CD14-positive monocyte (primary cell): Measurements from ENCODE around the gene NCR2. TPM values are rescaled to one million over a fixed set of nuclear protein-coding genes. Genes with fewer than 3 reads are reported as not detected.

ENCODE experiments used
- DNase-seq, 3 donors: peaks; one replicate each; pipeline ENCODE4 v3.0.0-alpha.2; 2011 to 2022
- H2AFZ ChIP-seq: 2 replicates; pipeline ENCODE4 v1.6.0; 2012; ENCODE audit warnings: mild to moderate bottlenecking, low read depth, low read length, inconsistent platforms; ENCODE audit not compliant: insufficient read depth, poor library complexity, severe bottlenecking
- H3K27ac ChIP-seq, 2 donors: 1 replicate in 1 of 2; 2 replicates in 1 of 2; pipeline ENCODE4 v1.5.1; 2012 to 2013; ENCODE audit warnings: low read length in 2 of 2, control low read depth in 1 of 2, inconsistent platforms in 1 of 2, low read depth in 1 of 2, mild to moderate bottlenecking in 1 of 2
- H3K27me3 ChIP-seq, 2 donors: one replicate each; pipeline versions ENCODE4 v1.6.0 to v1.6.1; 2011 to 2013; ENCODE audit warnings: low read length in 2 of 2; ENCODE audit not compliant: control insufficient read depth in 2 of 2, insufficient read depth in 2 of 2
- H3K36me3 ChIP-seq, 2 donors: replicated peaks in 1 of 2; 1 replicate in 1 of 2; 2 replicates in 1 of 2; pipeline versions ENCODE4 v1.5.1 to v1.6.1; 2012 to 2013; ENCODE audit warnings: low read length in 2 of 2, control low read depth in 1 of 2, inconsistent platforms in 1 of 2, mild to moderate bottlenecking in 1 of 2; ENCODE audit not compliant: insufficient read depth in 2 of 2, control insufficient read depth in 1 of 2
- H3K4me1 ChIP-seq, 2 donors: 1 replicate in 1 of 2; 2 replicates in 1 of 2; pipeline versions ENCODE4 v1.5.1 to v1.6.1; 2012 to 2013; ENCODE audit warnings: low read length in 2 of 2, control low read depth in 1 of 2, inconsistent platforms in 1 of 2, mild to moderate bottlenecking in 1 of 2, moderate library complexity in 1 of 2; ENCODE audit not compliant: insufficient read depth in 2 of 2, control insufficient read depth in 1 of 2
- H3K4me2 ChIP-seq: replicated peaks from 2 replicates; pipeline ENCODE3; 2012; ENCODE audit warnings: low read length, moderate library complexity, mild to moderate bottlenecking; ENCODE audit not compliant: poor library complexity, severe bottlenecking; ENCODE audit errors: extremely low read depth
- H3K4me3 ChIP-seq, 3 experiments: fragments of 200-600 bp in 1 of 3; sonication (generic) in 1 of 3; replicated peaks in 1 of 3; 1 replicate in 2 of 3; 2 replicates in 1 of 3; pipeline ENCODE4 v1.5.1; 2011 to 2013; ENCODE audit warnings: low read length in 3 of 3, mild to moderate bottlenecking in 3 of 3, control low read depth in 2 of 3, low read depth in 2 of 3, inconsistent platforms in 1 of 3, moderate library complexity in 1 of 3
- H3K79me2 ChIP-seq: 2 replicates; pipeline ENCODE4 v1.6.0; 2012; ENCODE audit warnings: mild to moderate bottlenecking, control low read depth, inconsistent platforms, low read length, moderate library complexity; ENCODE audit not compliant: insufficient read depth
- H3K9ac ChIP-seq: 2 replicates; pipeline ENCODE4 v1.6.0; 2017; ENCODE audit warnings: low read length, mild to moderate bottlenecking; ENCODE audit not compliant: insufficient read depth, poor library complexity, severe bottlenecking
- H3K9me3 ChIP-seq, 2 donors: replicated peaks in 1 of 2; 1 replicate in 1 of 2; 2 replicates in 1 of 2; pipeline versions ENCODE4 v1.5.1 to v1.6.1; 2012 to 2013; ENCODE audit warnings: low read length in 2 of 2, control low read depth in 1 of 2; ENCODE audit not compliant: control insufficient read depth in 1 of 2, insufficient read depth in 1 of 2
- H4K20me1 ChIP-seq: 2 replicates; pipeline ENCODE4 v1.6.0; 2012; ENCODE audit warnings: mild to moderate bottlenecking, low read length, control low read depth, moderate library complexity; ENCODE audit not compliant: insufficient read depth
- H3K27ac Mint-ChIP-seq, 7 donors: one replicate each; pipeline ENCODE4 v1.8.0; 2020; ENCODE audit warnings: mild to moderate bottlenecking in 7 of 7, mixed read lengths in 7 of 7, moderate library complexity in 6 of 7, inconsistent platforms in 2 of 7
- H3K27me3 Mint-ChIP-seq, 3 donors: one replicate each; pipeline ENCODE4 v1.8.0; 2021 to 2022; ENCODE audit warnings: low read depth in 3 of 3, mild to moderate bottlenecking in 3 of 3, mixed read lengths in 3 of 3, moderate library complexity in 3 of 3, inconsistent platforms in 1 of 3
- H3K36me3 Mint-ChIP-seq, 2 donors: one replicate each; pipeline ENCODE4 v1.8.0; 2020; ENCODE audit warnings: mixed read lengths in 2 of 2, inconsistent platforms in 1 of 2, mild to moderate bottlenecking in 1 of 2
- H3K4me1 Mint-ChIP-seq: one replicate; pipeline ENCODE4 v1.8.0; 2020; ENCODE audit warnings: mild to moderate bottlenecking, mixed read lengths
- H3K4me3 Mint-ChIP-seq, 2 donors: one replicate each; pipeline ENCODE4 v1.8.0; 2020; ENCODE audit warnings: mild to moderate bottlenecking in 2 of 2, mixed read lengths in 2 of 2, moderate library complexity in 1 of 2
- H3K9me3 Mint-ChIP-seq, 7 donors: one replicate each; pipeline ENCODE4 v1.8.0; 2020 to 2022; ENCODE audit warnings: mixed read lengths in 7 of 7, mild to moderate bottlenecking in 6 of 7, moderate library complexity in 6 of 7, inconsistent platforms in 2 of 7
- WGBS: methylation state at CpG from one replicate; pipeline ENCODE4 v1.1.5; 2013; ENCODE audit warnings: missing lambda C conversion rate; ENCODE audit not compliant: insufficient coverage; 5-methylcytosine and 5-hydroxymethylcytosine counted together
- intact Hi-C, 2 donors: fragments of 100-400 bp; cut with micrococcal nuclease; formaldehyde crosslinking; loops; one replicate each; pipeline versions ENCODE4 v1.15.0 to v1.15.1; 2023
- polyA plus RNA-seq, 3 donors: library from polyadenylated mRNA; depleted of rRNA in 1 of 3; unstranded in 2 of 3; stranded (reverse) in 1 of 3; fragments of 300-500 nt in 2 of 3; fragments of >200 nt in 1 of 3; fragmentation: Illumina TruSeq in 2 of 3; gene quantifications; 1 replicate in 2 of 3; 2 replicates in 1 of 3; pipeline ENCODE4 v1.2.3, GENCODE V29; 2012 to 2021
- TF ChIP-seq, protein P1 (sequence below): fragments of 200-600 bp; IDR thresholded peaks from one replicate; pipeline ENCODE4 v1.8.0; 2022; ENCODE audit warnings: antibody characterized with exemption, mild to moderate bottlenecking

Gene NCR2
- polyA plus RNA-seq, 3 donors, result not detected

- Mint-ChIP-seq H3K4me1 (peaks cover 39% of the 10 kb centered on the region), H3K27me3 (peaks cover 82 to 92% (median 88%) of the 10 kb centered on the region in 3 donors), H3K9me3 (peaks cover 0 to 33% (median 21%) of the 10 kb centered on the region in 7 donors), H3K36me3 (peaks cover 0 to 15% of the 10 kb centered on the region in 2 donors), H3K27ac (no peak overlapping the region), H3K4me3 (peak overlapping the region; percentile 74 to 88)
- no peaks in the 10 kb centered on the region for H3K36me3 ChIP-seq
- peaks cover 0 to 58% of the 10 kb centered on the region in 2 donors for H3K9me3 ChIP-seq
- peaks cover 23 to 24% of the 10 kb centered on the region in 2 donors for H3K4me1 ChIP-seq
- H3K9ac ChIP-seq, result no peak overlapping the region
- no peaks in the 10 kb centered on the region for H3K79me2 ChIP-seq
- DNase-seq, result no peak
- intact Hi-C loops, result no loop called here
- peaks cover 81 to 92% of the 10 kb centered on the region in 2 donors for H3K27me3 ChIP-seq
- peak overlapping the region; percentile 50 for H2AFZ ChIP-seq
- 1% methylated on average over 36 of the region's 42 CpGs for WGBS
- H3K27ac ChIP-seq, result no peak overlapping the region
- H3K4me2 ChIP-seq, result peak overlapping the region; percentile 49
- peak overlapping the region in 1 of 3 experiments; percentile 38 for H3K4me3 ChIP-seq
- TF ChIP-seq, protein P1, sequence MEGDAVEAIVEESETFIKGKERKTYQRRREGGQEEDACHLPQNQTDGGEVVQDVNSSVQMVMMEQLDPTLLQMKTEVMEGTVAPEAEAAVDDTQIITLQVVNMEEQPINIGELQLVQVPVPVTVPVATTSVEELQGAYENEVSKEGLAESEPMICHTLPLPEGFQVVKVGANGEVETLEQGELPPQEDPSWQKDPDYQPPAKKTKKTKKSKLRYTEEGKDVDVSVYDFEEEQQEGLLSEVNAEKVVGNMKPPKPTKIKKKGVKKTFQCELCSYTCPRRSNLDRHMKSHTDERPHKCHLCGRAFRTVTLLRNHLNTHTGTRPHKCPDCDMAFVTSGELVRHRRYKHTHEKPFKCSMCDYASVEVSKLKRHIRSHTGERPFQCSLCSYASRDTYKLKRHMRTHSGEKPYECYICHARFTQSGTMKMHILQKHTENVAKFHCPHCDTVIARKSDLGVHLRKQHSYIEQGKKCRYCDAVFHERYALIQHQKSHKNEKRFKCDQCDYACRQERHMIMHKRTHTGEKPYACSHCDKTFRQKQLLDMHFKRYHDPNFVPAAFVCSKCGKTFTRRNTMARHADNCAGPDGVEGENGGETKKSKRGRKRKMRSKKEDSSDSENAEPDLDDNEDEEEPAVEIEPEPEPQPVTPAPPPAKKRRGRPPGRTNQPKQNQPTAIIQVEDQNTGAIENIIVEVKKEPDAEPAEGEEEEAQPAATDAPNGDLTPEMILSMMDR, result no peak
- H4K20me1 ChIP-seq, result no peaks in the 10 kb centered on the region
Measured at GRCh38 chr6:41371992-41372831, 36.8 kb downstream of the NCR2 start.

DNA sequence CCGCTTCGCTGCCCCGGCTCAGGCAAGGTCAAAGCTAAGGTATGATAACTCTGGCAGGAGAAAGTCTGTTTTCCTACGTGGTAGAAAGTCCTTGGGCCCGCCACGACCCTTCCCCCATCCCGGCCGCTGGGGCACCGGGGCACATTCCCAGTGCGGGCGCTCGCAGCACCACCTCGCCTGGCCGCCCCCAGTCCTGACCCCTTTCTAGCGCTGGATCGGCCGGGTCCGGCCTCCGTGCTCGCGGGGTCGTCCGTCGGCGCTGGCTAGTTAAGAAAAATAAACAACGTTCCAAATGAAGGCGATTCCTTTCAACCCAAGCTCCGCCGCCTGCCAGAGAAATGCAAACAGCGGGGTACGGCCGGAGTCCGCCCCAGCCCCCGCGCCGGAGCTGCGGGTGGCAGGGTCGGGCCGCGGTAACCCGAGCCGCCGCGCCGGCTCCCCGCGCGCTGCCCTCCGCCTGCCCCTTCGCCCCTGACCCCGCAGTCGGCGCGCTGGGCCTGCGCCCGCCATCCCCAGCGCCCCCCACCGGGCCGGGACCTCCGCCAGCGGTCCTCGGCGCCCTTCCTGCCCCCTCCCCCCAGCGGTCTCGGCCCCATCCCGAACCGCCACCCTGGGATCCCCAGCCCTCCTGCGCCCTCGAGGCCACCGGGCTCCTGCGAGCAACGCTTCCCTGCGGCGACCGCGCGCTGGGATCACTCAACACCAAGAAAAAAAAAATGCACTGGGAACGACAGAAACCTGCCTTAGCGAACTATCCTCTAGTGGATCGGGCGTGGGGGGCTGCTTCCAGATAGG, 37.6 kb downstream of the NCR2 start:
- Histone ChIP-seq H4K20me1 (no peaks in the 10 kb centered on the region), H3K4me3 (no peak overlapping the region), H3K4me2 (peak overlapping the region; percentile 7), H3K9ac (no peak overlapping the region), H3K36me3 (no peaks in the 10 kb centered on the region), H2AFZ (no peak overlapping the region), H3K4me1 (peaks cover 23 to 24% of the 10 kb centered on the region in 2 donors), H3K9me3 (peaks cover 0 to 59% of the 10 kb centered on the region in 2 donors), H3K27ac (no peak overlapping the region), H3K27me3 (peaks cover 87 to 93% of the 10 kb centered on the region in 2 donors), H3K79me2 (no peaks in the 10 kb centered on the region)
- Mint-ChIP-seq H3K27me3 (peaks cover 90 to 94% (median 91%) of the 10 kb centered on the region in 3 donors), H3K9me3 (peaks cover 0 to 33% (median 21%) of the 10 kb centered on the region in 7 donors), H3K4me3 (peak overlapping the region; percentile 20 to 88), H3K4me1 (peaks cover 39% of the 10 kb centered on the region), H3K36me3 (peaks cover 0 to 15% of the 10 kb centered on the region in 2 donors), H3K27ac (no peak overlapping the region)
- DNase-seq, result no peak
- TF ChIP-seq, protein P1, result no peak
- 1% methylated on average over 72 of the region's 81 CpGs for WGBS
- intact Hi-C loops, result no loop called here
